ENCODE data around the gene ZRANB3. TPM values are rescaled to one million over a fixed set of nuclear protein-coding genes. Genes with fewer than 3 reads are reported as not detected.

The ZRANB3 gene
- total RNA-seq, 3 donors from 2014 or later (not counting 1 experiment from before 2014, with no cell fraction given): 5.0 to 7.7 (median 5.3) TPM

GRCh38 chr2:135174810-135175093 is 356.3 kb downstream of the ZRANB3 start:
- ATAC-seq (no peak), DNase-seq (no peak)
- intact Hi-C loops (cut with micrococcal nuclease): no loop called here
- Histone ChIP-seq H3K36me3 (ENCODE audit: control insufficient read depth, insufficient read depth, low read length) (peaks cover 1% of the 10 kb centered on the region), H3K4me3 (ENCODE audit: low read length) (no peak overlapping the region), H3K27me3 (ENCODE audit: control insufficient read depth, insufficient read depth, low read length) (no peaks in the 10 kb centered on the region), H3K4me1 (ENCODE audit: control insufficient read depth, insufficient read depth, low read length) (no peaks in the 10 kb centered on the region), H3K27ac (ENCODE audit: low read length) (no peak overlapping the region), H3K9me3 (ENCODE audit: control insufficient read depth, insufficient read depth, low read length) (no peaks in the 10 kb centered on the region)
- Mint-ChIP-seq H3K9me3 (peaks cover 0 to 7% of the 10 kb centered on the region in 2 donors), H3K27me3 (ENCODE audit: low read depth in 2 of 2) (no peaks in the 10 kb centered on the region), H3K4me3 (no peak overlapping the region), H3K36me3 (peaks cover 7% of the 10 kb centered on the region), H3K4me1 (peaks cover 10 to 13% of the 10 kb centered on the region in 2 donors), H3K27ac (no peak overlapping the region)
- 98% methylated on average over 6 of the region's 6 CpGs for WGBS (ENCODE audit: insufficient coverage)
- TF ChIP-seq, protein P1, sequence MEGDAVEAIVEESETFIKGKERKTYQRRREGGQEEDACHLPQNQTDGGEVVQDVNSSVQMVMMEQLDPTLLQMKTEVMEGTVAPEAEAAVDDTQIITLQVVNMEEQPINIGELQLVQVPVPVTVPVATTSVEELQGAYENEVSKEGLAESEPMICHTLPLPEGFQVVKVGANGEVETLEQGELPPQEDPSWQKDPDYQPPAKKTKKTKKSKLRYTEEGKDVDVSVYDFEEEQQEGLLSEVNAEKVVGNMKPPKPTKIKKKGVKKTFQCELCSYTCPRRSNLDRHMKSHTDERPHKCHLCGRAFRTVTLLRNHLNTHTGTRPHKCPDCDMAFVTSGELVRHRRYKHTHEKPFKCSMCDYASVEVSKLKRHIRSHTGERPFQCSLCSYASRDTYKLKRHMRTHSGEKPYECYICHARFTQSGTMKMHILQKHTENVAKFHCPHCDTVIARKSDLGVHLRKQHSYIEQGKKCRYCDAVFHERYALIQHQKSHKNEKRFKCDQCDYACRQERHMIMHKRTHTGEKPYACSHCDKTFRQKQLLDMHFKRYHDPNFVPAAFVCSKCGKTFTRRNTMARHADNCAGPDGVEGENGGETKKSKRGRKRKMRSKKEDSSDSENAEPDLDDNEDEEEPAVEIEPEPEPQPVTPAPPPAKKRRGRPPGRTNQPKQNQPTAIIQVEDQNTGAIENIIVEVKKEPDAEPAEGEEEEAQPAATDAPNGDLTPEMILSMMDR (IDR thresholded peaks at IDR 0.05): no peak

GRCh38 chr2:135174049-135174809 is 356.8 kb downstream of the ZRANB3 start:
- 95% methylated on average over 9 of the region's 9 CpGs for WGBS (ENCODE audit: insufficient coverage)
- Mint-ChIP-seq H3K9me3 (peaks cover 0 to 7% of the 10 kb centered on the region in 2 donors), H3K4me1 (peaks cover 10 to 14% of the 10 kb centered on the region in 2 donors), H3K4me3 (no peak overlapping the region), H3K27me3 (ENCODE audit: low read depth in 2 of 2) (no peaks in the 10 kb centered on the region), H3K36me3 (peaks cover 12% of the 10 kb centered on the region), H3K27ac (no peak overlapping the region)
- Histone ChIP-seq H3K4me1 (ENCODE audit: control insufficient read depth, insufficient read depth, low read length) (no peaks in the 10 kb centered on the region), H3K27me3 (ENCODE audit: control insufficient read depth, insufficient read depth, low read length) (no peaks in the 10 kb centered on the region), H3K27ac (ENCODE audit: low read length) (no peak overlapping the region), H3K4me3 (ENCODE audit: low read length) (no peak overlapping the region), H3K36me3 (ENCODE audit: control insufficient read depth, insufficient read depth, low read length) (peaks cover 6% of the 10 kb centered on the region), H3K9me3 (ENCODE audit: control insufficient read depth, insufficient read depth, low read length) (no peaks in the 10 kb centered on the region)
- no peak for ATAC-seq
- intact Hi-C loops (cut with micrococcal nuclease): no loop called here
- DNase-seq: no peak
- TF ChIP-seq, protein P1 (IDR thresholded peaks at IDR 0.05): no peak

DNA sequence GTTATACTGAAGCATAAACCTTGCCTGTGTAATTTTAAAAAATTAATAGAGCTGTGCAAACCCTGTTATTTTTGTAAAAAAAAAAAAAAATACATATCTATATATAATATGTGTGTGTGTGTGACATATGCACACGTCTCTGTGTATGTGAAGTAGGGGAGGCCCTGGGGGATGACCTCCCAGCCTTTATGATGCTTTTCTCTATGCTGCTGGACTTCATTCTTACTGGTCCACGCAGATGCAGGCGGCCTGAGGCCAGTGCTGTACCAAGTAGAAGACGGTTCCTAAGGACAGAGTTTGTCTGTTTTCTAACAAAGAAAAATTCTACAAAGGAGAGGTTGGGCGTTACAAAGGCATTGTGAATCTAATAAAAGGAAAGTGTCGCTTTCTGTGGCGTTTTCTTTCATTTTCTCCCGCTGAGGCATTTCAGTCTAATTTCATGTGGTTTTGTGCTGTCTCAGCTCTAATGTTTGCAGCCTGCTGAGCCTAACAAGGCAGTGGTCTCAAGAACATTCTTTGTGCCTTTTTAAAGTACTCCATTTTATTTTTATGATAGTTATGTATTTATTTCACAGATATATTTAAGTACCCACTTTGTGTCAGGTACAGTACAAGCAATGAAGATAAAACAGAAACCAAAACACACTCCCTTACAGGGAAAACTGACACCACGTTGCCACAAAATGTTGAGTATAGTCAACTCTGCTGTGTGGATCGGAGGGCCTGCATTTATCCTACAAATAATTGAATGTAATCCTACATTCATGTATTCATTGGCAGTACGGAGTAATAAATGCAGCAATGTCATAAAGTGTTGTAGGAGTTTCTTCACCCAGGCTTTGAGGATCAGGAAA is 360.9 kb downstream of the ZRANB3 start:
- Mint-ChIP-seq H3K4me1 (peaks cover 10 to 14% of the 10 kb centered on the region in 2 donors), H3K36me3 (peaks cover 16% of the 10 kb centered on the region), H3K27ac (peak overlapping the region in 1 of 2 donors; percentile 60), H3K27me3 (ENCODE audit: low read depth in 2 of 2) (no peaks in the 10 kb centered on the region), H3K9me3 (no peaks in the 10 kb centered on the region), H3K4me3 (peak overlapping the region; percentile 31)
- H3K4me3 ChIP-seq (ENCODE audit: low read length): no peak overlapping the region
- H3K9me3 ChIP-seq (ENCODE audit: control insufficient read depth, insufficient read depth, low read length): no peaks in the 10 kb centered on the region
- intact Hi-C loops (cut with micrococcal nuclease): no loop called here
- TF ChIP-seq, protein P1 (IDR thresholded peaks at IDR 0.05): no peak
- DNase-seq (peak in 1 of 2 donors; percentile 10), ATAC-seq (peak in 1 of 3 donors; percentile 55)
- peaks cover 20% of the 10 kb centered on the region for H3K36me3 ChIP-seq (ENCODE audit: control insufficient read depth, insufficient read depth, low read length)
- H3K4me1 ChIP-seq (ENCODE audit: control insufficient read depth, insufficient read depth, low read length): no peaks in the 10 kb centered on the region
- no peaks in the 10 kb centered on the region for H3K27me3 ChIP-seq (ENCODE audit: control insufficient read depth, insufficient read depth, low read length)
- WGBS (ENCODE audit: insufficient coverage): 74% methylated on average over 9 of the region's 11 CpGs
- no peak overlapping the region for H3K27ac ChIP-seq (ENCODE audit: low read length)
